ENCODE measurements around the gene RMI2.
"Not testable (repeated sequence)": the region's sequence is repeated elsewhere in the genome, so short reads cannot be mapped to it uniquely, and the experiment has no call there.

Gene RMI2

DNA sequence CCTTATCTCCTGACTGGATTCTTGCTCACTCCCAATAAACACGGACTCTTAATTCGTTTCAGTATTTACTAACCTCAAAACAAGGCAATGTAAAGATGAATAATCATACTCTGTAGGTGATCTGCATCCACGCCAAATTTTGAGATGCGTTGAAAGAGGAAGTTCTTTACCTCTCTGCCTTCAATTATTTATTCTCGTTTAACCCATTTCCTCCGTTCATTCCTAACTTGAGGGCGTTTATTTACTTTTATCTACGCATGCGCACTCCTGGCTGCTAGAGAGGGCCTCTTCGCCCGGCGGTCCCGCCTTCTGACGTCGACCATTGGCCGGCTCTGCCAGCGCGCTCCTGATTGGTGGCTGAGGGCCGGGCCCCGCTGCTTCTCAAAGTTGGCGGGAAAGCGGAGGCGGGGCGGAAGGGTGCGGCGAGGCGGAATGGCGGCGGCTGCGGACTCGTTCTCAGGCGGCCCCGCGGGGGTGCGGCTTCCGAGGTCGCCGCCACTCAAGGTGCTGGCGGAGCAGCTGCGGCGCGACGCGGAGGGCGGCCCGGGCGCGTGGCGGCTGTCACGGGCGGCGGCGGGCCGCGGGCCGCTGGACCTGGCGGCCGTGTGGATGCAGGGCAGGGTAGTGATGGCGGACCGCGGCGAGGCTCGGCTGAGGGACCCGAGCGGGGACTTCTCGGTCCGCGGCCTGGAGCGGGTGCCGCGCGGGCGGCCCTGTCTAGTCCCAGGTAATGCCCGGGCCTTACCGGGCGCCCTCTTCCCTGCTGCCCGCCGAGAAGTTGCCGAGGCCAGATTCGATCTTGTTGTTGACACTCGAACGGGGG, at the start of gene RMI2:
Gene RMI2 (plus strand): TSS at position 420 of the 823 bp plus-strand sequence. CDS start 13 bp downstream, at position 433.
- DNase-seq: peak; percentile 98 to 99 (median 99)

DNA sequence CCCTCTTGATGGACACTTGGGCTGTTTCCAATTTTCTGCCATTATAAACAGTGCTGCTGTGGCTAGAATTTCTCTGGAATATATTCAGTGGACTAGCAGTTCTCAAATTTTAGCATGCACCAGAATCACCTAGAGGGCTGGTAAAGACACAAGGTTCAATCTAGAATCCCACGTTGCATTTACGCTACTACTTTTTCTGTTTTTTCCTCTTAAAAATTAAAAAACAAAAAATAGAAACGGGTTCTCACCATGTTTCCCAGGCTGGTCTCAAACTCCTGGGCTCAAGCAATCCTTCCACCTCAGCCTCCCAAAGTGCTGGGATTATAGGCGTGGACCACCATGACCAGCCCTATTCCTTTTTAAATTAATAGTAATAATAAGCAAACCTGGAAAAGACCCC, 49.6 kb upstream of the RMI2 start:
- no peak for DNase-seq

DNA sequence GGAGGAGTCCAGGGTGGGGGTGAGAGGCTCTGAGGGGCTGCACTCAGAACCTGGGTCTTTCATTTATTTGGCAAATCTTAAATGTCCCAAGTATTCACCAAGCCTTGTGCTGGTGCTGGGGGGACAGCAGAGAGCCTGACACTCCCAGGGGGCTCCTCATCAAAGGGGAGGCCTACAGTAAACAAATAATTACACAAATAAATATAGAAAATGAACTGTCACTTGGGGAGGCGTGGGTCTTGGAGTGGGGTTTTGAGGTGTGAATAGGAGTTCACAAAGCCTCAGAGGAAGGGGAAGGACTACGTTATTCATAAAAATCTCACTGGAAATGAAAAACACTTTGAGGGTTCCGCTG, 48.9 kb upstream of the RMI2 start:
- DNase-seq: no peak

GRCh38 chr16:11296706-11297491, 48.4 kb upstream of the RMI2 start:
- DNase-seq: no peak

GRCh38 chr16:11297492-11298142, 47.6 kb upstream of the RMI2 start:
- peak; percentile 56 to 81 (median 81) for DNase-seq

GRCh38 chr16:11298143-11298900, 46.9 kb upstream of the RMI2 start:
- DNase-seq: no peak

DNA sequence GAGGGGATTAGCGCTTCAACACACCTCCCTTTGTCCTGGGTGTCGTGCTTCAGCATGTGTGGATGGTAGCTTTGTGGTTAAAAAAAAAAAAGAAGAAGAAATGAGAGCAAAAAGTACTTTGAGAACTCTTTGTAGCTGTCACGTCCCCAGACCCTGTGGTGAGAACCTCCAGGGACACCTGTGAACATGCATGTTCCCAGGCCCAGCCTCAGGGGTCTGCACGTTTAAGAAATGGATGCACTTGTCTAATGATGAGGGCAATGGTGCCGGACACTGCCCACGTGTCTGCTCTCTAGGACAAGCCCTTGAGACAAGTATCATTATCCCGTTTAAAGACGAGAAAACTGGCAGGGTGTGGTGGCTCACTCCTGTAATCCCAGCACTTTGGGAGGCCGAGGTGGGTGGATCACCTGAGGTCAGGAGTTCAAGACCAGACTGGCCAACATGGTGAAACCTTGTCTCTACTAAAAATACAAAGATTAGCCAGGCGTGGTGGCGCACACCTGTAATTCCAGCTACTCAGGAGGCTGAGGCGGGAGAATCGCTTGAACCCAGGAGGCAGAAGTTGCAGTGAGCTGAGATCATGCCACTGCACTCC, 46.2 kb upstream of the RMI2 start:
- not testable (repeated sequence) for DNase-seq

GRCh38 chr16:11299865-11300559, 45.2 kb upstream of the RMI2 start:
- DNase-seq: no peak

DNA sequence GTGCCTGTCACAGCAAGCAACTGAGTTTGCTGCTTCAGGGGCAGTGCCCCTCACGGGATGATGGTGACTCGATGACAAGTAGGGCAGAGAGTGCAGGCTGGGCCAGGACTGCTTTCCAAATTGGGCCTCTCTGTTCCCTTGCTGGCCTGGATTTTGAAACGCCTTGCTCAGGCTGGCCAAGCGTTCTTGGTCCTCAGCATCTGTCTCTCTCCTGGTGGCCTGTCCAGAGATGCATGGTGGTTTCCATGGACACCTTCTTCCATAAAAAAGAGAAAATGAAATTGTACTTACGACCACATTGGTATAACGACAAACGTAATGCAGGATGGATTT, 44.7 kb upstream of the RMI2 start:
- DNase-seq: no peak

DNA sequence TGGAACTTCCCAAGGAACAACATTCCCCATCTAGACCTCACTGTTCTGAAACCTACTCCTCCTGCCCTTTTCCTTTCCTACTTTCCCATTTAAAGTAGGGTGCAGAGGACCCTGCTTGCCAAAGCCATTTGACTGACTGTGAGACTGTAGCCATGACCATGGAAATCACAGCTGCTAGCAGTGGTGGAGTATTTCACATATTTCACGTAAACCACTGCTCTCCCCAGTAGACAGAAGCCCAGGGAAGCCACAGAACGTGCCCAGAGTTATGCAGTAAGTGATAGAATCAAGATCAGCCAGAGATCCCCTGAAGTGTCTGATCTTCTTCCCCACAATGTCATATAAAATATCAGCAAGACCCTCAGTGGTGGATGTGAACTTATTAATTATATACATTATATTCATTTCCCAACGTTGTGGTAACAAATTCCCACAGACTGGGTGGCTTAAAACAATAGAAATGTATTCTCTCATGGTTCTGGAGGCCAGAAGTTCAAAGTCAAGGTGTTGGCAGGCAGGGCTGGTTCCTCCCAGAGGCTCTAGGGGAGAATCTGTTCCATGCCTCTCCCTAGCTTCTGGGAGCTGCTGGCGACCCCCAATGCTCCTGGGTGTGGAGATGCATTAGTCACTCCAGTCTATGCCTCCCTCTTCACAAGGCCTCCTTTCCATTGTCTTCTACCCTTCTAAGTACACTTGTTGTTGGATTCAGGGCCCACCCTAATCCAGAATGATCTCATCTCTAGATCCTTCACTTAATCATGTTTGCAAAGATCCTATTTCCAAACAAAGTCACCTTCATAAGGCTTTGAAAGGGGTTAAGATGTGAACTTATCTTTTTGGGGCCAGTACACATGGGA, 43.4 kb upstream of the RMI2 start:
- DNase-seq: no peak

DNA sequence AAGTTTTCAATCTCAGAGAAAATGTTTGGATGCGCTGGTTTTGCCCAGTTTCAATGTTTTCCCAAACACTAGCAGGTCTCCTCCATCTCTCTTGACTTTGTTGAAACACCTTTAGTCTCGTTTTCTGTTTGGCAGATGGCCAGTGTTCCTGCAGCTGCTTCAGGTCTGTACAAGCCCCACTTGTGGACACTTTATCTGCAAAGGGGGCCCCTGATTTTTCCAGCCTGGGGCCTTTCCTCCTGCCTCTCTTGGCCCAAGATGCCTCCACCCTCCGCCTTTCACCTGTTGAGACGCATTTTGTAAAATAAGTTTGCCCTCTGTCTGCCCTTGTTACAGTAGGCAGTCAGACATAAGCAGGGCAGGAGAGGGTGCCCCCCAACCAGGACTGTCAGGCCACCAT, 42.3 kb upstream of the RMI2 start:
- no peak for DNase-seq

- no peak for DNase-seq
Measured at GRCh38 chr16:11303405-11304138, 41.7 kb upstream of the RMI2 start.

- no peak for DNase-seq
Measured at GRCh38 chr16:11306381-11306780, 38.9 kb upstream of the RMI2 start.

DNA sequence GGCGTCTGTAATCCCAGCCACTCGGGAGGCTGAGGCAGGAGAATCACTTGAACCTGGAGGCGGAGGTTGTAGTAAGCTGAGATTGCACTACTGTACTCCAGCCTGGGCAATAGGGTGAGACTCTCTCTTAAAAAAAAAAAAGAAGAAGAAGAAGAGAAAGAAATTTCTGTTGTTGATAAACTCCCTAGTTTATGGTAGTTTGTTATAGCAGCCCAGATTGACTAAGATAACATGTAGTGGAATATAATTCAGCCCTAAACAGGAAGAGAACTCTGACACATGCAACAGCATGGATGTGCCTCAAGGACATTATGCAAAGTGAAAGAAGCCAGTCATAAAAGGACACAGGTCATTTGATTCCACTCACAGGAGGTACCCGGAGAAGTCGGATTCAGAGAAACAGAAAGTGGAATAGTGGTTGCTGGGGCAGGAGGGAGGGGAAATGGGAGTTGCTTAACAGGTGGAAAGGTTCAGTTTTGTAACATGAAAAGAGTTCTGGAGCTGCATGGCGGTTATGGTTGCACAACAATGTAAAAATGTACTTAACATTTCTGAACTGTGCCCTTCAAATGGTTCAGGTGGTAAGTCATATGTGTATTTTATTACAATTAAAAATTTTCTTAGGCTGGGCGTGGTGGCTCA, 38.1 kb upstream of the RMI2 start:
- DNase-seq: peak; percentile 58 to 77 (median 64)

DNA sequence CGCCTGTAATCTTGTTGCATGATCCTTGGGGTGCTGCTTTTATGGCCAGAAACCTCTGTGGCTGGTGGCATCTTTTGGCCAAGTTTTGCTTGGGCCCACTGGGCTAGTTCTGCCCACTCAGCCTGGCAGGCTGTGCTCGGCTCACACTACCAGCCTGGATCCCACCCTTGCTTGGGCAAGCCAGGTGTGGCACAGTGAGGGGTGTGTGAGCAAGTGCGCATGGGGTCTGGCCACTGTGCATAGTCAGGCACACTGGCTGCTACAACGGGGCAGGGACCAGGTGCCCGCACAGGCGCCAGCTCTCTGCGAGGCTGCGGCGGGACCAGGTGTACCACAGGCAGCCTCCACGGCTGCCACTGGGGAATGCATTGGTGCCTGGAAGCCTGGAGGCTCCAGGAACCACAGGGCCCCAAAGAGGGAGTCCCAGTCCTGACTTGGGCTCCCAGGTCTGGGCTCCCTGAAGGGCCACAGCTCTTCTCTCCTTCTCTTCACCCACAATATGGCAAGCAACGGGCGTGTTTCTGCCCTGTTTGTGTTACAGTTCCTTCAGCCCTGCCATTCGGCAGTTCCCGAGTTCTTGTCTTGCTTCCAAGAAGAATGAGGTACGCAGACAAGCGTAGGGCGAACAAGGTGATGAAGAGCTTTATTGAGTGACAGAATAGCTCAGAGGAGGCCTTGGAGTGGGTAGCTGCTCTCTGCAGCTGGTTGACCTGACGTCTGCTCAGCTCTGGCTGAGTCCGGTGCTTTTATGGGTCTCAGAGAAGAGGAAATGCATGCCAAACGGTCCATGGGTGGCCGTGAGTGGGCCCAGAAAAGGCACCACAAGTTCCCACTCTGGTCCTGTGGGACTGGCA, 37.4 kb upstream of the RMI2 start:
- no peak for DNase-seq

DNA sequence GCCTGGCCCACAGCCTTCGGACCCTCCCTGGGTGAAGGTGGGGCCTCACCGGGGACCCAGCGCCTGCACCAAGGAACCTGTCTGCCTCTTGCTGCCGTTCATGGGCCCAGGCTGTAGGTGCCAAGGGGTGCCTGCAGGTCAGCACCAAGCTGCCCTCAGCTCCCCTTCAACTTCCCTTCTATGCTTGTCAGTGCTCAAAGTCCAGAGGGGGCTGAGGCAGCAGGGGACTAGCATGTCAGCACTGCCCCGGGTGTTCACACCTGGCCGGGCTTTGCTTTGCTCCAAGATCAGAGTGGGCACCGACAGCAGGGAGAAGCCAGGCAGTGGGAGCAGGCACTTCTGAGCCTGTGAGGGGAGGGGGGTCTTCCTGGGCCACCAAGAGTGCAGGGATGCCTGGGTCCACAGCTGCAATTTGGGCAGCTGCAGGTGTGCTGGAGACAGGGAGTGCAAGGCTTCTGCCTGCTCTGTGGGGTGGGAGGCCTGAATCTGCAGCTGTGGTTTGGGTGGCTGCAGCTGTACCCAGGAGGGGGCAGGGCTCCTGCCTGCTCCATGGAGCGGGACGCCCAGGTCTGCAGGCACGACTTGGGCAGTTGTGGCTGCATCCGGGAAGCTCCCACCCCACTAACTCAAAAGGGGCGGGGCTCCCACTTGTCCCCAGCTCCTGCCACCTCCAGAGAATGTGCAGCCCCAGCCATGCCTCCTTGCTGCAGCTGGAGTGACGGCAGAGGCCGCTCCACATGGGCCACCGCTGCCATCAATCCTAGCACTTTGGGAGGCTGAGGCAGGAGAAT, 36.6 kb upstream of the RMI2 start:
- DNase-seq: no peak

DNA sequence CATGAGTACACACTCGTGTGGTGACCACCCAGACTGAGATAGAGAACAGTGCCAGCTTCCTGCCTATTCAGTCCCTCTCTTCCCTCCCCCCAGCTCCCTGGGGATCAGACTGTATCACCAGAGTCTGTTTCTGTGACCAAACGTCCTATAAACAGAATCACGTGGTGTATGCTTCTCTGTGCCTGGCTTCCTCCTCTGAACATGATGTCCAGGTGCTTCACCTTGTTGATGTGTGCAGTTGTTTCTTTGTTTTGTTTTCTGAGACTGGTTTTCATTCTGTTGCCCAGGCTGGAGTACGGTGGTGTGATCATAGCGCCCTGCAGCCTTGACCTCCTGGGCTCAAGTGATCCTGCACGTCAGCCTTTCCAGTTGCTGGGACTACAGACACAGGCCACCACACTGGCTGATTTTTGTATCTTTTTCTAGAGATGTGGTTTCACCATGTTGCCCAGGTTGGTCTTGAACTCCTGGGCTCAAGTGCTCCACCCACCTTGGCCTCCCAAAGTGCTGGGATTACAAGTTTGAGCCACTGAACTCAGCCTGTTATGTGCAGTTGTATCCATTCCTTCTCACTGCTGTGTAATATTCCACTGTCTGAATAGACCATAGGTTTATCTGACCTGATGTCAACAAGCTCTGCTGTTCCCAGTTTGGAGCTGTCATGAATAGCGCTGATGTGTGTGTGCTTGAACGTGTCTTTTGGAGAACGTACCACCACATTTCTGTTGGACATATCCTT, 35.2 kb upstream of the RMI2 start:
- DNase-seq: no peak

Data from suppressor macrophage treated with lipopolysaccharide for 1 hour (primary cell).